HG02943 (cell line): ENCODE results near the gene TAS2R19.
"Not testable (repeated sequence)": the region's sequence is repeated elsewhere in the genome, so short reads cannot be mapped to it uniquely, and the experiment has no call there.

ENCODE experiments used
- ATAC-seq: cut with Tn5 transposase; IDR thresholded peaks from one replicate; pipeline ENCODE4 v1.9.1; 2021; ENCODE audit warnings: mild to moderate bottlenecking, low read depth, moderate library complexity; ENCODE audit not compliant: unreplicated experiment

Gene TAS2R19

GRCh38 chr12:11022520-11022919, at the start of gene TAS2R19:
Gene TAS2R19, minus strand, starts transcription at chr12:11022620. Its CDS starts 49 bp downstream, at chr12:11022571.
- no peak for ATAC-seq

GRCh38 chr12:11071414-11071813, 49.0 kb upstream of the TAS2R19 start:
- ATAC-seq = no peak

- no peak for ATAC-seq
Observed at GRCh38 chr12:11070999-11071398, 48.6 kb upstream of the TAS2R19 start.

DNA sequence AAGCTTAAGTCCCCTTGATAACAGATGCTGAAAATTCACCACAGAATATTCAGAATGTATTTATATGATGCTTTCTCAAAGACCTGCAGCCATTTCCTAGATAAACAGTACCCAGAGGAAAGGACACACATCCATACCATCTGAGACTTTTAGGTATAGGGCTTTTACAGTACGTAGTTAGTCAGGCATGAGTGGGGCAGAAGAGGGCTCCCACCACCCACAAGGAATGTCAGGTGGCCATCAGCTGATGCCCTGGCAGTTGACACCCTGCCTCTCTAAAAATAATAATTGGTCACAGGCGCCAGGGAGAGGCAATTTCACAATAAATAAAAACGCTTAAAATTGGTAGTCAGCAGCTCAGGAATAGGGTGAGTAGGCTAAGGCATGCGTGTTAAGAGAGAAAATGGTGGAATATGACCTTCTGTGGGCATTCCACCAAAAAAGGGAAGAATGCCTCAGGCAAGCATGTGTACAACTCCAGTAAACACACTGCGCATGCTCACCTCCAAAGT, 47.5 kb upstream of the TAS2R19 start:
- ATAC-seq = no peak

DNA sequence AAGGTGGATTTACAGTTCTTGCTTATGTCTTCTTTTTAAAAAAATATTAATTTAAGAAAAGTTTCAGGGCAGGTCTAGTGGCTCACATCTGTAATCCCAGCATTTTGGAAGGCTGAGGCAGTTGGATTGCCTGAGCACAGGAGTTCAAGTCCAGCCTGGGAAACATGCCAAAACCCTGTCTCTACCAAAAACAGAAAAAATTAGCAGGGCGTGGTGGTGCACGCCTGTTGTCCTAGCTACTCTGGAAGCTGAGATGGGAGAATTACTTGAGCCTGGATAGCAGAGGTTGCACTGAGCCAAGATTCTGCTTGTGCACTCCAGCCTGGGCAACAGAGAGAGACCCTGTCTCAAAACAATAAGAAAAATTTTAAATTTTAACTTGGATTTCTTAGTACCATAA, 45.1 kb upstream of the TAS2R19 start:
- ATAC-seq = no peak

GRCh38 chr12:11062194-11062593, 39.8 kb upstream of the TAS2R19 start, which contains the start of gene TAS2R46:
Gene TAS2R46, minus strand, starts transcription at chr12:11062294. Its CDS starts 0 bp downstream, at chr12:11062294.
- not testable (repeated sequence) for ATAC-seq

DNA sequence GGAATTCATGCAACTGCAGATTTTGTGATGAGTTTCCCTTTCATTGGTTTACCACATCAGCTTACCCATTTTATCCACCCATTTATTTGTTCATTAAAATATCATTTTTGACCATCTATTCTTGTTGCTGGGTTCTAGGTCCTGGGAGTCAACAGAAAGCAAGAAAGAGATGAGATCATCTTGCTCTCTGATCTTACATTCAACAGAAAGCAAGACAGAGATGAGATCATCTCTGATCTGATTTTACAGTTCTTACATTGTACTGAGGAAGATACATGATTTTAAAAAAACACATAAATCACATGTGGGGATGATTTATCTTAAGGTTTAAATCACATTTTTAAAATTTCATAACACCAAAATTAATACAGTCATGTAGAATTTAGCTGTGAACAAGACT, 37.4 kb upstream of the TAS2R19 start:
- no peak for ATAC-seq

DNA sequence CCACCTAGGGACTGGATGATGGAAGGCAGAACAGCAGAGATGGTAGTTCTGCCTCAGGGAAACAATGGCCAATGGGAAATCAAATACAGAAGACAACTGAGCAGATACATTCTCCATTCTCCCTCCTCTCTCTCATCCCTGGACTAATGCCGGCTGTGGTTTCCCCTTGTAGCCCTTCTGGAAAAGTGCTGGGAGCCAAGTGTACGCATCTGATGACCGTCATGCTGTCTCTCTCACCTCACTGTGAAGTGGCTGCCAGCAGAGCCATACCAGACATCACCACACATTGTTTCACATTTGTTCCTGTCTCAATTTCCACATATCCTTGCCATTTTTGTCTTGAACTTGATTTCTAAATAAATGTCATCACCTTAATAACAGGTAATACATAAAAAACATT, 36.6 kb upstream of the TAS2R19 start:
- no peak for ATAC-seq

- ATAC-seq = no peak
Observed at GRCh38 chr12:11055306-11055705, 32.9 kb upstream of the TAS2R19 start.

- ATAC-seq = not testable (repeated sequence)
Observed at GRCh38 chr12:11049806-11050531, 27.5 kb upstream of the TAS2R19 start.

DNA sequence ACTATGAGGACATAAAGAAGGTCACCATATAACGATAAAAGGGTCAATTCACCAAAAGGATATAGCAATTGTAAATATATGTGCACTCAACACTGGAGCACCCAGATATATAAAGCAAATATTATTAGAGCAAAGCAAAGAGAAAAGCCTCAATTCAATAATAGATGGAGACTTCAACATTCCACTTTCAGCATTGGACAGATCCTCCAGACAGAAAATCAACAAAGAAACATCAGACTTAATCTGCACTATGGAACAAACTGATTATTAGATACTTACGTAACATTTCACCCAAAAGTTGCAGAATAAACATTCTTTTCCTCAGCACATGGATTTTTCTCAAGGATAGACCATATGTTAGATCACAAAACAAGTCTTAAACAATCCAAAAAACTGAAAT, 18.9 kb upstream of the TAS2R19 start:
- not testable (repeated sequence) for ATAC-seq

- ATAC-seq = no peak
Observed at GRCh38 chr12:11040162-11040561, 17.7 kb upstream of the TAS2R19 start.

DNA sequence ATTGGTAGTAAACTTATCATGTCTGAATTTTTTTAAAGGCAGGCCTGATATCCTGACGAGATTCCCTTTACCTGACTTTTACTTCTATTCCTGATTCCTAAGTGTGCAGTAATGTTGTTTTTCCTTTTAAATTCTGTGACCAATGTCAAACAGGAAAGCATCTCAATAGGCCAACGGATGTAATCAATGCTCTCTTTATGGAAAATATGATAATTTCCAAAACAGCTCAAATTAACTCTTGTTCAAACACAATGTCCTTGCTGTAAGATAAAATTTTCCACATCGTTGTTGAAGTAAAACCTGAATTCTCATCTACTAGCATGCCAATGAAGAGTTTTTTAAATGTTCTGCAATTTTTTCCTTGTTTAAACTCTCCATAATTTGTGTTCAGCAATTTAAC, 16.8 kb upstream of the TAS2R19 start:
- no peak for ATAC-seq

- ATAC-seq = not testable (repeated sequence)
Observed at GRCh38 chr12:11033959-11034358, 11.5 kb upstream of the TAS2R19 start.

DNA sequence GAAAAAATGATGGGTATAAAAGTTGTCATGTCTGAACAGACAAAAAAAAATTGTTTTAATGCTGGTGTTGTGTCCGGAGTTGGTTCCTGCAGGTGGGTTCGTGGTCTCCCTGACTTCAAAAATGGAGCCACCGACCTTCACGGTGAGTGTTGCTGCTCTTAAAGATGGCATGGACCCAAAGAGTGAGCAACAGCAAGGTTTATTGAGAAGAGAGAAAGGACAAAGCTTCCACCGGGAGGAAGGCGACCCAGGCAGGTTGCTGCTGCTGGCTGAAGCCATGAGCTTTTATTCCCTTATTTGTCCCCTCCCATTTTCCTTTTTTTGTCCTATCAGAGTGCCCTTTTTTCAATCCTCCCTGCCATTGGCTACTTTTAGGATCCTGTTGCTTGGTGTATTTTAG, 8.9 kb upstream of the TAS2R19 start, which contains the start of gene TAS2R31:
Gene TAS2R31 (minus strand): TSS at position 101 of the 400 bp plus-strand sequence. CDS start 72 bp downstream, at position 29.
- no peak for ATAC-seq

- ATAC-seq = no peak
Observed at GRCh38 chr12:11026118-11026517, 3.7 kb upstream of the TAS2R19 start.

GRCh38 chr12:11023387-11023786, 967 bp upstream of the TAS2R19 start:
- no peak for ATAC-seq

DNA sequence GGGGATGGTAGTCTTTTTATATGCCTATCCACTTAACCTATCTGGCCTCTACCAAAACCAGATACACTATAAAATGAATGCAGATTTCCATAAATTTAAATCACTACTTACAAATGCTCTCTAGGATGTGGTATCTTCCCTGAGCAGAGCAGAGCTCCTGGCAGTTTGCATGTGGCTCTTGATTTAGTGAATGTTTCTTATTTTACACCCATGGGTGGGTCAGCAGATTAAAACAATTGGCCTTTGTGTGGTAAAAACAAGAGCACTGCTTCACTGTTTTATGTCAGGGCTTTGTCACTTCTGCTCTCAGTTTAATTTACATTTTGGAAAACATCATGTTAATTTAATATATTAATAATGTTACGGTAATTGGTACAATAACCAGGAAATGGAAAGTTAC, 5.5 kb downstream of the TAS2R19 start:
- ATAC-seq = no peak

DNA sequence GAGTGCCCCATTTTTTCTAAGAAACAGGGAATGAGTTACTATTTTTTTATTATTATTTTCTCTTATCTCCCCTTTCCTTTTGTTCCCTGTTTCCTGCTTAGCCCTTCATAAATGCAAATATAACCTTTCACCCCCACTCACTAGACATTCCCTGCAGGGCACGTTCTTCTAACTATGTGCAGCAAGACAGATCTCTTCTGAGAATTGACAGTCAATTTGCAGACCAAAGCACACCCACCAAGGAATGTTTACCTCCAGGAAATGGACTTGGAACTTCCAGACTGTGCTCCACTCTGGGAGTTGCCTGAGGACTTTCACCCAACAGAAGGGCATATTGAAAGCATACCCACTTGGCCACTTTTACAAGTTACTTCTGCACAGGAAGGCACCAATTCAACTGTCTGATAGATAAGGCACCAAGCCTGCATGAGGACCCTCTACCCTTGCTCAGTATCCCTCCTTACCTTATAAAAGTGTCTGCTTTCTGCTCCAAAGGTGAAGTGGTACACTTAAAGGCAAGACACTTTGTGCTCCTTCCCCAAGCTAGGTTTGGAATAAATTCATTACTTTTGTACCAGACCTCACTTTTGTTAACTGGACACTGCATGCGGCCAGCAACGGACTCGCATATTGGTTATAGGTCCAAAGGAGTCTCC, 6.5 kb downstream of the TAS2R19 start:
- ATAC-seq = no peak

DNA sequence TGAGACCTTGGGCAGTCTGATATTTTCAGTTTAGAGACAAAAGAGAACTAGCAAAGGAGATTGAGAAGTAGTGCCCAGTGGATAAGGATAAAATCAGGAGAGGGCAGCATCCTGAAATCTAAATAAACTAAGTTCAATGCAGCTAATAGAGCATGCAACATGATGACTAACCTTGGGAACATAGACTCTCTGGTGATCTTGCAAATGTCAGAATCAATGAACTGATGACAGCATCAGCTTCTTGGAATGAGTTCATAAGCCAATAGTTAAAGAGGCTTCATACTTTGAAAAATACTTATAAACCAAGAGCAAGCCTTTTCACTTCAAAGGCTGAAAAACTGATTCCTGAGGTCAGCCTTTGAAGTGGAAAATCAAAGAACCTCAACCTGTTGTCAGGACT, 8.2 kb downstream of the TAS2R19 start:
- no peak for ATAC-seq

DNA sequence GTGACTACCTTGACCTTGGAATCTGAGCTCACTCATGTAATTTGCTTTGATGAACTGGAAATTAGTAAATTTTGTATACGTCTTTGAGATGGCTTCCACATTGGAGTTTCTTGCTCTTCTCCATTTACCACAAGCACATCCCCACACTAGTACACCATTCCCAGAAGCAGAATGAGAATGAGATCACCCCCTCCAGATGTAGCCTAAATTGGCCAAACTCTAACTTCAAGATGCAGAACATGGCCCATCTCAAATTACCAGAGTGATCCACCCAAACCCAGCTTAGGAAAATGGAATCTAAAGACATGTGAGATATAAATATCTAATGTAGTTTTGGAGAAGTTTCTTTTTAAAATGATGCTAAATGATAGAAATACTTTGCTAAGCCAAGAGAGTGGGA, 14.8 kb downstream of the TAS2R19 start:
- no peak for ATAC-seq

GRCh38 chr12:10998204-10998603, 24.2 kb downstream of the TAS2R19 start, which contains the start of gene TAS2R20:
Gene TAS2R20, minus strand, starts transcription at chr12:10998304. Its CDS starts 429 bp downstream, at chr12:10997875.
- ATAC-seq = no peak
